ENCODE results near the gene SEPTIN7. TPM values are rescaled to one million over a fixed set of nuclear protein-coding genes. Genes with fewer than 3 reads are reported as not detected.

SEPTIN7 gene
- total and polyA plus RNA-seq, 8 donors = 74.3 to 214 (median 110) TPM

GRCh38 chr7:35819310-35819709 lies 18.5 kb downstream of the SEPTIN7 start:
- H3K4me3 ChIP-seq = no peak overlapping the region
- peaks cover 0 to 25% (median 14%) of the 10 kb centered on the region in 4 donors for H3K4me1 ChIP-seq
- DNase-seq = no peak
- no peak overlapping the region for H3K27ac ChIP-seq
- no peaks in the 10 kb centered on the region for H3K27me3 ChIP-seq
- intact Hi-C loops (cut with DNase I; ENCODE audit: low total_unique reads) = no loop called here
- no peaks in the 10 kb centered on the region for H3K36me3 ChIP-seq
- TF ChIP-seq, protein P1, sequence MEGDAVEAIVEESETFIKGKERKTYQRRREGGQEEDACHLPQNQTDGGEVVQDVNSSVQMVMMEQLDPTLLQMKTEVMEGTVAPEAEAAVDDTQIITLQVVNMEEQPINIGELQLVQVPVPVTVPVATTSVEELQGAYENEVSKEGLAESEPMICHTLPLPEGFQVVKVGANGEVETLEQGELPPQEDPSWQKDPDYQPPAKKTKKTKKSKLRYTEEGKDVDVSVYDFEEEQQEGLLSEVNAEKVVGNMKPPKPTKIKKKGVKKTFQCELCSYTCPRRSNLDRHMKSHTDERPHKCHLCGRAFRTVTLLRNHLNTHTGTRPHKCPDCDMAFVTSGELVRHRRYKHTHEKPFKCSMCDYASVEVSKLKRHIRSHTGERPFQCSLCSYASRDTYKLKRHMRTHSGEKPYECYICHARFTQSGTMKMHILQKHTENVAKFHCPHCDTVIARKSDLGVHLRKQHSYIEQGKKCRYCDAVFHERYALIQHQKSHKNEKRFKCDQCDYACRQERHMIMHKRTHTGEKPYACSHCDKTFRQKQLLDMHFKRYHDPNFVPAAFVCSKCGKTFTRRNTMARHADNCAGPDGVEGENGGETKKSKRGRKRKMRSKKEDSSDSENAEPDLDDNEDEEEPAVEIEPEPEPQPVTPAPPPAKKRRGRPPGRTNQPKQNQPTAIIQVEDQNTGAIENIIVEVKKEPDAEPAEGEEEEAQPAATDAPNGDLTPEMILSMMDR (IDR thresholded peaks at IDR 0.05) = no peak
- TF ChIP-seq EP300 (IDR thresholded peaks at IDR 0.05) (no peak), POLR2A (IDR thresholded peaks at IDR 0.05) (no peak), POLR2AphosphoS5 (IDR thresholded peaks at IDR 0.05) (no peak)
- WGBS, 5 donors = 68 to 79% (median 76%) methylated on average over 3 of the region's 3 CpGs
- H3K9me3 ChIP-seq = peaks cover 0 to 3% (median 0%) of the 10 kb centered on the region in 4 donors

DNA sequence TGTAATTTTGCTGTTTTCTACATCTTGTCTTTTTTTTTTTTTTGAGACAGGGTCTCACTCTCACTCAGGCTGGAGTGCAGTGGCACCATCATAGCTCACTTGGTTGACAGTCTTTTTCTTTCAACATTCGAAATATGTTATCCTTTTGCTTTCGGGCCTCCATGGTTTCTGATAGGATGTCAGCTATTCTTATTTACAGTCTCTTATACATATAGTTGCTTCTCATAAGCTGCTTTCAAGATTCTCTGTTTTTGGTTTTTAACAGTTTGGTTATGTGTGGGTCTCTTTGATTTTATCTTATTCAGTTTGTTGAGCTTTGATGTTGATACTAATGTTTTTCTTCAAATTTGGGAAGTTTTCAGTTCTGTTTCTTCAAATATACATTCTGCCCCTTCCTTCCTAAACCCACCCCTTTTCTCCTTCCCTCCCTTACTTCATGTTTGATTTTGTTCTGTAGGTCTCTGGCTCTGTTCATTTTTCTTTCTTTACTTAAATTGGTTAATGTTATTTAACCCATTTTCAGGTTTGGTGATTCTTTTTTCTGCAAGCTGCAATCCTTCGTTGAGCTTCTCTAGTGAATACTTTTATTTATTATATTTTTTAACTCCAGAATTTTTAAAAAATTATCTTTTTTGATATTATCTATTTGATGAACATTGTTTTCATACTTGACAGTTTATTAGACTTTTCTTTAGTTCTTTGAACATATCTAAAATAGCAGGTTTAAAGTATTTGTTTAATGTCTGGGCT lies 19.3 kb downstream of the SEPTIN7 start:
- no peak overlapping the region for H3K27ac ChIP-seq
- peaks cover 0 to 32% (median 19%) of the 10 kb centered on the region in 4 donors for H3K4me1 ChIP-seq
- H3K9me3 ChIP-seq = peaks cover 0 to 3% (median 0%) of the 10 kb centered on the region in 4 donors
- H3K36me3 ChIP-seq = no peaks in the 10 kb centered on the region
- intact Hi-C loops (cut with DNase I; ENCODE audit: low total_unique reads) = no loop called here
- no peak for DNase-seq
- H3K4me3 ChIP-seq = no peak overlapping the region
- 74 to 82% (median 79%) methylated on average over 3 of the region's 3 CpGs for whole genome bisulfite sequencing, 5 donors
- no peaks in the 10 kb centered on the region for H3K27me3 ChIP-seq
- no peak for TF ChIP-seq POLR2AphosphoS5 (IDR thresholded peaks at IDR 0.05)
- no peak for TF ChIP-seq POLR2A (IDR thresholded peaks at IDR 0.05)
- TF ChIP-seq, protein P1 (IDR thresholded peaks at IDR 0.05) = no peak
- no peak for TF ChIP-seq EP300 (IDR thresholded peaks at IDR 0.05)

DNA sequence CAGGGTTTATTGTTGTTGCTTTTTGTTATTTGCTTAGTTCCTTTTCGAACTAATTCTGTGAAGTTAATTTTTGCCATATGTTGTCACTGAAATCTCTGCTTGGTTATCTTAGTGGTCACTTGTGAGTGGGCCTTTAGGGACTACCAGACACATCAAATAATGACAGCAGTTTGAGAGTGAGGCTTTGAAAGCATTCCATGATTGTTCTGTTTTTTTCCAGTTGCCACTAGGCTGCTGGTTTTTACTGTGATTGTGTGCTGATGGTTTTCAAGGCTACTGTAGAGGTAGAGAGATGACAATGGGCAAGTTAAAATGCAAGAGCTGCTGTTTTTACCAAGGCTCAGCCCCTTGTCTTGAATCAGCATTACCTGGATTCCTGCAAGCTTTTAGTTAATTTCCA lies 20.0 kb downstream of the SEPTIN7 start:
- intact Hi-C loops (cut with DNase I; ENCODE audit: low total_unique reads) = no loop called here

DNA sequence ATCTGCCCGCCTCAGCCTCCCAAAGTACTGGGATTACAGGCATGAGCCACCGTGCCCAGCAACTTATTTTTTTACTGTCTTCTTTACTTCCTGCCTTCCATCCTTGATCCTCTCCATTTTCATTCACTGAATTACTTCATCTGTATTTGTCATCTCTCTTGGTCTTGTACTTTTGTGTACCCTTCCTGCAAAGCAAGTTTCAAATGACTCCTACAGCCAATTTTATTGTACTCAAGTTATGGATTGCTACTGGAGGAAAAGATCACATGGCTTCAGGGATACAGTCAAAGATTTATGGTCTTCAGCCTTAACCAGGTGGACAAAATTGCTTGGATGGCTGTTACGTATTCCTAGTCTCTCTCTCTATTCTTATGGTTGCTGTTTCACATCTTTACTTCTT lies 22.6 kb downstream of the SEPTIN7 start:
- Histone ChIP-seq H3K27ac (no peak overlapping the region), H3K4me3 (no peak overlapping the region), H3K36me3 (no peaks in the 10 kb centered on the region), H3K9me3 (peaks cover 0 to 3% (median 0%) of the 10 kb centered on the region in 4 donors), H3K4me1 (peaks cover 4 to 53% (median 29%) of the 10 kb centered on the region in 4 donors), H3K27me3 (no peaks in the 10 kb centered on the region)
- 80 to 90% (median 86%) methylated on average over 3 of the region's 3 CpGs for WGBS, 5 donors
- intact Hi-C loops (cut with DNase I; ENCODE audit: low total_unique reads) = no loop called here
- TF ChIP-seq POLR2A (IDR thresholded peaks at IDR 0.05) = no peak
- TF ChIP-seq EP300 (IDR thresholded peaks at IDR 0.05) = no peak
- no peak for TF ChIP-seq POLR2AphosphoS5 (IDR thresholded peaks at IDR 0.05)
- TF ChIP-seq, protein P1 (IDR thresholded peaks at IDR 0.05) = no peak
- no peak for DNase-seq

More for the DNA sequence above, 20.0 kb downstream of the SEPTIN7 start:
- TF ChIP-seq, protein P1 (IDR thresholded peaks at IDR 0.05) = no peak
- TF ChIP-seq POLR2A (IDR thresholded peaks at IDR 0.05) (no peak), POLR2AphosphoS5 (IDR thresholded peaks at IDR 0.05) (no peak), EP300 (IDR thresholded peaks at IDR 0.05) (no peak)
- Histone ChIP-seq H3K36me3 (no peaks in the 10 kb centered on the region), H3K27ac (no peak overlapping the region), H3K9me3 (peaks cover 0 to 3% (median 0%) of the 10 kb centered on the region in 4 donors), H3K4me1 (peaks cover 0 to 37% (median 22%) of the 10 kb centered on the region in 4 donors), H3K27me3 (no peaks in the 10 kb centered on the region), H3K4me3 (no peak overlapping the region)
- WGBS, 5 donors = 89 to 97% (median 92%) methylated on average over 1 of the region's 1 CpG
- no peak for DNase-seq

Measured in stomach (tissue), 9 donors.